ENCODE results near the gene GAREM2. TPM values are rescaled to one million over a fixed set of nuclear protein-coding genes. Genes with fewer than 3 reads are reported as not detected.

Gene GAREM2
- total and polyA plus RNA-seq, 9 of the 15 experiments (the other 6 are each of a cell fraction or from before 2014, with no cell fraction given), result 1.7 to 12.4 (median 2.5) TPM

DNA sequence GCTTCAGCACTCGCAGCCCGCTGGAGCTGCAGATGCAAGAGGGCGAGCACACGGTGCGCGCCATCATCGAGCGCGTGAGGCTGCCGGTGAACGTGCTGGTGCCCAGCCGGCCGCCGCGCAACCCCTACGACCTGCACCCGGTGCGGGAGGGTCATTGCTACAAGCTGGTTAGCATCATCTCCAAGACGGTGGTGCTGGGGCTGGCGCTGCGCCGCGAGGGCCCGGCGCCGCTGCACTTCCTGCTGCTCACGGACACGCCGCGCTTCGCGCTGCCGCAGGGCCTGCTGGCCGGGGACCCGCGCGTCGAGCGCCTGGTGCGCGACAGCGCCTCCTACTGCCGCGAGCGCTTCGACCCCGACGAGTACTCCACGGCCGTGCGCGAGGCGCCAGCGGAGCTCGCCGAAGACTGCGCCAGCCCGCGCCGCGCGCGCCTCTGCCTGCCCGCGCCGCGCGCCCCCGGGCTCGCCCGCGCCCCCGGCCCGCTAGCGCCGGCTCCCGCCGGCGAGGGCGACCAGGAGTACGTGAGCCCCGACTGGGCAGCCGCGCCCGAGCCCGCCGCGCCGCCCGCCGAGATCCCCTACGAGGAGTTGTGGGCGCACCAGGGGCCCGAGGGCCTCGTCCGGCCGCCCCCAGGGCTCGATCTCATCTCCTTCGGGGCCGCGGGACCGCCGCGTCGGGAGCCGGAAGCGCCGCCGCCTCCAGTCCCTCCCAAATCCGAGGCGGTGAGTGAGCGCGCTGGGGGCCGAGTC lies 11.8 kb downstream of the GAREM2 start (continued):
- TF ChIP-seq ESRRB (CRISPR knock-in tag; IDR thresholded peaks at IDR 0.05; ENCODE audit: borderline replicate concordance) (no peak), ZNF146 (CRISPR knock-in tag; IDR thresholded peaks at IDR 0.05; ENCODE audit: unreplicated experiment) (peak; percentile 17), ZNF24 (IDR thresholded peaks at IDR 0.05) (no peak; the same call in 1 of the 2 replicates), ELF4 (CRISPR knock-in tag; IDR thresholded peaks at IDR 0.05) (no peak), NR1H2 (CRISPR knock-in tag; IDR thresholded peaks at IDR 0.05) (peak; percentile 95), CTBP1 (IDR thresholded peaks at IDR 0.05; ENCODE audit: borderline replicate concordance) (peak; percentile 97), KDM1A (IDR thresholded peaks at IDR 0.05) (no peak), NR2C1 (IDR thresholded peaks at IDR 0.05) (no peak), NR2C1 (tag; IDR thresholded peaks at IDR 0.05) (no peak), ASH1L (IDR thresholded peaks at IDR 0.05; ENCODE audit: borderline replicate concordance, low read depth, partially characterized antibody) (no peak), SMAD2 (IDR thresholded peaks at IDR 0.05; ENCODE audit: low read depth, low read length) (no peak), ZNF695 (CRISPR knock-in tag; IDR thresholded peaks at IDR 0.05) (no peak), TRIM28 (IDR thresholded peaks at IDR 0.05) (no peak), PCBP2 (IDR thresholded peaks at IDR 0.05; ENCODE audit: low read depth, low read length, poor library complexity, severe bottlenecking) (no peak)
- TF ChIP-seq, protein P1, sequence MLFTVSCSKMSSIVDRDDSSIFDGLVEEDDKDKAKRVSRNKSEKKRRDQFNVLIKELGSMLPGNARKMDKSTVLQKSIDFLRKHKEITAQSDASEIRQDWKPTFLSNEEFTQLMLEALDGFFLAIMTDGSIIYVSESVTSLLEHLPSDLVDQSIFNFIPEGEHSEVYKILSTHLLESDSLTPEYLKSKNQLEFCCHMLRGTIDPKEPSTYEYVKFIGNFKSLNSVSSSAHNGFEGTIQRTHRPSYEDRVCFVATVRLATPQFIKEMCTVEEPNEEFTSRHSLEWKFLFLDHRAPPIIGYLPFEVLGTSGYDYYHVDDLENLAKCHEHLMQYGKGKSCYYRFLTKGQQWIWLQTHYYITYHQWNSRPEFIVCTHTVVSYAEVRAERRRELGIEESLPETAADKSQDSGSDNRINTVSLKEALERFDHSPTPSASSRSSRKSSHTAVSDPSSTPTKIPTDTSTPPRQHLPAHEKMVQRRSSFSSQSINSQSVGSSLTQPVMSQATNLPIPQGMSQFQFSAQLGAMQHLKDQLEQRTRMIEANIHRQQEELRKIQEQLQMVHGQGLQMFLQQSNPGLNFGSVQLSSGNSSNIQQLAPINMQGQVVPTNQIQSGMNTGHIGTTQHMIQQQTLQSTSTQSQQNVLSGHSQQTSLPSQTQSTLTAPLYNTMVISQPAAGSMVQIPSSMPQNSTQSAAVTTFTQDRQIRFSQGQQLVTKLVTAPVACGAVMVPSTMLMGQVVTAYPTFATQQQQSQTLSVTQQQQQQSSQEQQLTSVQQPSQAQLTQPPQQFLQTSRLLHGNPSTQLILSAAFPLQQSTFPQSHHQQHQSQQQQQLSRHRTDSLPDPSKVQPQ (CRISPR knock-in tag; IDR thresholded peaks at IDR 0.05; ENCODE audit: borderline replicate concordance), result 0 out of 2 replicates have a peak, but pooled peaks have one; percentile 19
- TF ChIP-seq, protein P2, sequence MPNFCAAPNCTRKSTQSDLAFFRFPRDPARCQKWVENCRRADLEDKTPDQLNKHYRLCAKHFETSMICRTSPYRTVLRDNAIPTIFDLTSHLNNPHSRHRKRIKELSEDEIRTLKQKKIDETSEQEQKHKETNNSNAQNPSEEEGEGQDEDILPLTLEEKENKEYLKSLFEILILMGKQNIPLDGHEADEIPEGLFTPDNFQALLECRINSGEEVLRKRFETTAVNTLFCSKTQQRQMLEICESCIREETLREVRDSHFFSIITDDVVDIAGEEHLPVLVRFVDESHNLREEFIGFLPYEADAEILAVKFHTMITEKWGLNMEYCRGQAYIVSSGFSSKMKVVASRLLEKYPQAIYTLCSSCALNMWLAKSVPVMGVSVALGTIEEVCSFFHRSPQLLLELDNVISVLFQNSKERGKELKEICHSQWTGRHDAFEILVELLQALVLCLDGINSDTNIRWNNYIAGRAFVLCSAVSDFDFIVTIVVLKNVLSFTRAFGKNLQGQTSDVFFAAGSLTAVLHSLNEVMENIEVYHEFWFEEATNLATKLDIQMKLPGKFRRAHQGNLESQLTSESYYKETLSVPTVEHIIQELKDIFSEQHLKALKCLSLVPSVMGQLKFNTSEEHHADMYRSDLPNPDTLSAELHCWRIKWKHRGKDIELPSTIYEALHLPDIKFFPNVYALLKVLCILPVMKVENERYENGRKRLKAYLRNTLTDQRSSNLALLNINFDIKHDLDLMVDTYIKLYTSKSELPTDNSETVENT (CRISPR knock-in tag; IDR thresholded peaks at IDR 0.05), result peak; percentile 60
- TF ChIP-seq, protein P3, sequence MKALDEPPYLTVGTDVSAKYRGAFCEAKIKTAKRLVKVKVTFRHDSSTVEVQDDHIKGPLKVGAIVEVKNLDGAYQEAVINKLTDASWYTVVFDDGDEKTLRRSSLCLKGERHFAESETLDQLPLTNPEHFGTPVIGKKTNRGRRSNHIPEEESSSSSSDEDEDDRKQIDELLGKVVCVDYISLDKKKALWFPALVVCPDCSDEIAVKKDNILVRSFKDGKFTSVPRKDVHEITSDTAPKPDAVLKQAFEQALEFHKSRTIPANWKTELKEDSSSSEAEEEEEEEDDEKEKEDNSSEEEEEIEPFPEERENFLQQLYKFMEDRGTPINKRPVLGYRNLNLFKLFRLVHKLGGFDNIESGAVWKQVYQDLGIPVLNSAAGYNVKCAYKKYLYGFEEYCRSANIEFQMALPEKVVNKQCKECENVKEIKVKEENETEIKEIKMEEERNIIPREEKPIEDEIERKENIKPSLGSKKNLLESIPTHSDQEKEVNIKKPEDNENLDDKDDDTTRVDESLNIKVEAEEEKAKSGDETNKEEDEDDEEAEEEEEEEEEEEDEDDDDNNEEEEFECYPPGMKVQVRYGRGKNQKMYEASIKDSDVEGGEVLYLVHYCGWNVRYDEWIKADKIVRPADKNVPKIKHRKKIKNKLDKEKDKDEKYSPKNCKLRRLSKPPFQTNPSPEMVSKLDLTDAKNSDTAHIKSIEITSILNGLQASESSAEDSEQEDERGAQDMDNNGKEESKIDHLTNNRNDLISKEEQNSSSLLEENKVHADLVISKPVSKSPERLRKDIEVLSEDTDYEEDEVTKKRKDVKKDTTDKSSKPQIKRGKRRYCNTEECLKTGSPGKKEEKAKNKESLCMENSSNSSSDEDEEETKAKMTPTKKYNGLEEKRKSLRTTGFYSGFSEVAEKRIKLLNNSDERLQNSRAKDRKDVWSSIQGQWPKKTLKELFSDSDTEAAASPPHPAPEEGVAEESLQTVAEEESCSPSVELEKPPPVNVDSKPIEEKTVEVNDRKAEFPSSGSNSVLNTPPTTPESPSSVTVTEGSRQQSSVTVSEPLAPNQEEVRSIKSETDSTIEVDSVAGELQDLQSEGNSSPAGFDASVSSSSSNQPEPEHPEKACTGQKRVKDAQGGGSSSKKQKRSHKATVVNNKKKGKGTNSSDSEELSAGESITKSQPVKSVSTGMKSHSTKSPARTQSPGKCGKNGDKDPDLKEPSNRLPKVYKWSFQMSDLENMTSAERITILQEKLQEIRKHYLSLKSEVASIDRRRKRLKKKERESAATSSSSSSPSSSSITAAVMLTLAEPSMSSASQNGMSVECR (CRISPR knock-in tag; IDR thresholded peaks at IDR 0.05), result peak; percentile 79
- TF ChIP-seq, protein P4, sequence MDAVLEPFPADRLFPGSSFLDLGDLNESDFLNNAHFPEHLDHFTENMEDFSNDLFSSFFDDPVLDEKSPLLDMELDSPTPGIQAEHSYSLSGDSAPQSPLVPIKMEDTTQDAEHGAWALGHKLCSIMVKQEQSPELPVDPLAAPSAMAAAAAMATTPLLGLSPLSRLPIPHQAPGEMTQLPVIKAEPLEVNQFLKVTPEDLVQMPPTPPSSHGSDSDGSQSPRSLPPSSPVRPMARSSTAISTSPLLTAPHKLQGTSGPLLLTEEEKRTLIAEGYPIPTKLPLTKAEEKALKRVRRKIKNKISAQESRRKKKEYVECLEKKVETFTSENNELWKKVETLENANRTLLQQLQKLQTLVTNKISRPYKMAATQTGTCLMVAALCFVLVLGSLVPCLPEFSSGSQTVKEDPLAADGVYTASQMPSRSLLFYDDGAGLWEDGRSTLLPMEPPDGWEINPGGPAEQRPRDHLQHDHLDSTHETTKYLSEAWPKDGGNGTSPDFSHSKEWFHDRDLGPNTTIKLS (IDR thresholded peaks at IDR 0.05; ENCODE audit: borderline replicate concordance, low read depth), result peak; percentile 50; the same call in 1 of the 2 replicates
